Esophagus muscularis mucosa (tissue), 3 donors: ENCODE data around the gene CPSF4.

Experiments
- POLR2A ChIP-seq: fragments of 450-650 bp; IDR thresholded peaks from one replicate; pipeline ENCODE4 v1.6.1; 2017; ENCODE audit warnings: antibody characterized with exemption, moderate library complexity, mild to moderate bottlenecking, low read depth
- POLR2AphosphoS5 ChIP-seq, 2 donors: sonication (generic); formaldehyde crosslinking; IDR thresholded peaks; one replicate each; pipeline ENCODE4 v1.6.1; 2017; ENCODE audit warnings: antibody characterized with exemption in 2 of 2
- TF ChIP-seq, protein P1 (sequence below), 3 experiments: fragments of 200-600 bp in 2 of 3; fragments of 450-650 bp in 1 of 3; sonication (generic) in 2 of 3; IDR thresholded peaks; one replicate each; pipeline ENCODE4 v1.5.1; 2017 to 2019; ENCODE audit warnings: antibody characterized with exemption in 3 of 3, mild to moderate bottlenecking in 2 of 3, moderate library complexity in 1 of 3

- TF ChIP-seq, protein P1, sequence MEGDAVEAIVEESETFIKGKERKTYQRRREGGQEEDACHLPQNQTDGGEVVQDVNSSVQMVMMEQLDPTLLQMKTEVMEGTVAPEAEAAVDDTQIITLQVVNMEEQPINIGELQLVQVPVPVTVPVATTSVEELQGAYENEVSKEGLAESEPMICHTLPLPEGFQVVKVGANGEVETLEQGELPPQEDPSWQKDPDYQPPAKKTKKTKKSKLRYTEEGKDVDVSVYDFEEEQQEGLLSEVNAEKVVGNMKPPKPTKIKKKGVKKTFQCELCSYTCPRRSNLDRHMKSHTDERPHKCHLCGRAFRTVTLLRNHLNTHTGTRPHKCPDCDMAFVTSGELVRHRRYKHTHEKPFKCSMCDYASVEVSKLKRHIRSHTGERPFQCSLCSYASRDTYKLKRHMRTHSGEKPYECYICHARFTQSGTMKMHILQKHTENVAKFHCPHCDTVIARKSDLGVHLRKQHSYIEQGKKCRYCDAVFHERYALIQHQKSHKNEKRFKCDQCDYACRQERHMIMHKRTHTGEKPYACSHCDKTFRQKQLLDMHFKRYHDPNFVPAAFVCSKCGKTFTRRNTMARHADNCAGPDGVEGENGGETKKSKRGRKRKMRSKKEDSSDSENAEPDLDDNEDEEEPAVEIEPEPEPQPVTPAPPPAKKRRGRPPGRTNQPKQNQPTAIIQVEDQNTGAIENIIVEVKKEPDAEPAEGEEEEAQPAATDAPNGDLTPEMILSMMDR (IDR thresholded peaks at IDR 0.05): no peak
- no peak for TF ChIP-seq POLR2A
- TF ChIP-seq POLR2AphosphoS5 (IDR thresholded peaks at IDR 0.05): no peak
Measured at GRCh38 chr7:99500637-99501009, 61.9 kb downstream of the CPSF4 start.
